ENCODE measurements around the gene PPP2R5C.

PPP2R5C gene

GRCh38 chr14:101825797-101826196 lies 64.3 kb downstream of the PPP2R5C start:
- ATAC-seq (ENCODE audit: insufficient read depth, low read depth) (no peak), DNase-seq (no peak)
- Histone ChIP-seq H3K36me3 (ENCODE audit: insufficient read depth, low read length) (peaks cover 65% of the 10 kb centered on the region), H3K9ac (ENCODE audit: low read depth, low read length) (no peak overlapping the region), H2AFZ (ENCODE audit: low read depth, low read length) (no peak overlapping the region), H3K27me3 (ENCODE audit: insufficient read depth, low read length, poor library complexity) (no peaks in the 10 kb centered on the region), H3K4me2 (ENCODE audit: insufficient read depth, low read length) (no peak overlapping the region), H3K4me1 (ENCODE audit: insufficient read depth, low read length) (no peaks in the 10 kb centered on the region), H4K20me1 (ENCODE audit: insufficient read depth, low read length) (peaks cover 71% of the 10 kb centered on the region), H3K79me2 (ENCODE audit: insufficient read depth, low read length) (peaks cover 100% of the 10 kb centered on the region), H3K27ac (ENCODE audit: low read length) (no peak overlapping the region), H3K9me3 (ENCODE audit: insufficient read depth, low read length, severe bottlenecking) (no peaks in the 10 kb centered on the region), H3K4me3 (ENCODE audit: low read depth in 1 of 2, low read length in 2 of 2) (no peak overlapping the region)
- TF ChIP-seq EZH2 (IDR thresholded peaks at IDR 0.05; ENCODE audit: borderline replicate concordance, low read depth, low read length, severe bottlenecking) (no peak), CTCF (IDR thresholded peaks at IDR 0.05; ENCODE audit: borderline replicate concordance, extremely low read depth, low read length, poor library complexity, severe bottlenecking) (no peak)

GRCh38 chr14:101826351-101826750 lies 64.8 kb downstream of the PPP2R5C start:
- no peak for DNase-seq
- H3K4me2 ChIP-seq (ENCODE audit: insufficient read depth, low read length): no peak overlapping the region
- no peaks in the 10 kb centered on the region for H3K9me3 ChIP-seq (ENCODE audit: insufficient read depth, low read length, severe bottlenecking)
- H3K4me1 ChIP-seq (ENCODE audit: insufficient read depth, low read length): no peaks in the 10 kb centered on the region
- no peak overlapping the region for H3K4me3 ChIP-seq (ENCODE audit: low read depth in 1 of 2, low read length in 2 of 2)
- TF ChIP-seq EZH2 (IDR thresholded peaks at IDR 0.05; ENCODE audit: borderline replicate concordance, low read depth, low read length, severe bottlenecking) (no peak), CTCF (IDR thresholded peaks at IDR 0.05; ENCODE audit: borderline replicate concordance, extremely low read depth, low read length, poor library complexity, severe bottlenecking) (no peak)
- no peak overlapping the region for H2AFZ ChIP-seq (ENCODE audit: low read depth, low read length)
- no peaks in the 10 kb centered on the region for H3K27me3 ChIP-seq (ENCODE audit: insufficient read depth, low read length, poor library complexity)
- H3K27ac ChIP-seq (ENCODE audit: low read length): no peak overlapping the region
- peaks cover 100% of the 10 kb centered on the region for H3K79me2 ChIP-seq (ENCODE audit: insufficient read depth, low read length)
- no peak overlapping the region for H3K9ac ChIP-seq (ENCODE audit: low read depth, low read length)
- ATAC-seq (ENCODE audit: insufficient read depth, low read depth): no peak
- H4K20me1 ChIP-seq (ENCODE audit: insufficient read depth, low read length): peaks cover 75% of the 10 kb centered on the region
- peaks cover 65% of the 10 kb centered on the region for H3K36me3 ChIP-seq (ENCODE audit: insufficient read depth, low read length)

- Histone ChIP-seq H3K4me1 (ENCODE audit: insufficient read depth, low read length) (no peaks in the 10 kb centered on the region), H3K9ac (ENCODE audit: low read depth, low read length) (no peak overlapping the region), H3K27ac (ENCODE audit: low read length) (no peak overlapping the region), H3K4me3 (ENCODE audit: low read depth in 1 of 2, low read length in 2 of 2) (no peak overlapping the region), H3K79me2 (ENCODE audit: insufficient read depth, low read length) (peaks cover 100% of the 10 kb centered on the region), H3K4me2 (ENCODE audit: insufficient read depth, low read length) (no peak overlapping the region), H2AFZ (ENCODE audit: low read depth, low read length) (no peak overlapping the region), H3K9me3 (ENCODE audit: insufficient read depth, low read length, severe bottlenecking) (no peaks in the 10 kb centered on the region), H3K36me3 (ENCODE audit: insufficient read depth, low read length) (peaks cover 66% of the 10 kb centered on the region), H4K20me1 (ENCODE audit: insufficient read depth, low read length) (peaks cover 78% of the 10 kb centered on the region), H3K27me3 (ENCODE audit: insufficient read depth, low read length, poor library complexity) (no peaks in the 10 kb centered on the region)
- ATAC-seq (ENCODE audit: insufficient read depth, low read depth): no peak
- no peak for DNase-seq
- no peak for TF ChIP-seq CTCF (IDR thresholded peaks at IDR 0.05; ENCODE audit: borderline replicate concordance, extremely low read depth, low read length, poor library complexity, severe bottlenecking)
- no peak for TF ChIP-seq EZH2 (IDR thresholded peaks at IDR 0.05; ENCODE audit: borderline replicate concordance, low read depth, low read length, severe bottlenecking)
These were observed 65.8 kb downstream of the PPP2R5C start for GRCh38 chr14:101827286-101827685.

- TF ChIP-seq CTCF (IDR thresholded peaks at IDR 0.05; ENCODE audit: borderline replicate concordance, extremely low read depth, low read length, poor library complexity, severe bottlenecking): no peak
These were observed 66.5 kb downstream of the PPP2R5C start for GRCh38 chr14:101828046-101828445.

More at GRCh38 chr14:101828046-101828445, 66.5 kb downstream of the PPP2R5C start:
- no peak overlapping the region for H3K9ac ChIP-seq (ENCODE audit: low read depth, low read length)
- peaks cover 81% of the 10 kb centered on the region for H4K20me1 ChIP-seq (ENCODE audit: insufficient read depth, low read length)
- H3K36me3 ChIP-seq (ENCODE audit: insufficient read depth, low read length): peaks cover 72% of the 10 kb centered on the region
- H3K9me3 ChIP-seq (ENCODE audit: insufficient read depth, low read length, severe bottlenecking): no peaks in the 10 kb centered on the region
- H3K27ac ChIP-seq (ENCODE audit: low read length): no peak overlapping the region
- H2AFZ ChIP-seq (ENCODE audit: low read depth, low read length): no peak overlapping the region
- H3K4me3 ChIP-seq (ENCODE audit: low read depth in 1 of 2, low read length in 2 of 2): no peak overlapping the region
- H3K27me3 ChIP-seq (ENCODE audit: insufficient read depth, low read length, poor library complexity): no peaks in the 10 kb centered on the region
- DNase-seq (no peak), ATAC-seq (ENCODE audit: insufficient read depth, low read depth) (no peak)
- H3K4me2 ChIP-seq (ENCODE audit: insufficient read depth, low read length): no peak overlapping the region
- H3K79me2 ChIP-seq (ENCODE audit: insufficient read depth, low read length): peaks cover 100% of the 10 kb centered on the region
- no peaks in the 10 kb centered on the region for H3K4me1 ChIP-seq (ENCODE audit: insufficient read depth, low read length)

All from DND-41 (cell line).